ENCODE measurements around the gene CIAO2B.

DNA sequence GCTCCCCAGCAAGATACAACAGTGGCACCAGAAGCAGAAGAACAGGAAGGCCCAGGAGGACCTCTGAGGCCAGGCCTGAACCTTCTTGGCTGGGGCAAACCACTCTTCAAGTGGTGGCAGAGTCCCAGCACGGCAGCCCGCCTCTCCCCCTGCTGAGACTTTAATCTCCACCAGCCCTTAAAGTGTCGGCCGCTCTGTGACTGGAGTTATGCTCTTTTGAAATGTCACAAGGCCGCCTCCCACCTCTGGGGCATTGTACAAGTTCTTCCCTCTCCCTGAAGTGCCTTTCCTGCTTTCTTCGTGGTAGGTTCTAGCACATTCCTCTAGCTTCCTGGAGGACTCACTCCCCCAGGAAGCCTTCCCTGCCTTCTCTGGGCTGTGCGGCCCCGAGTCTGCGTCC, 38.8 kb upstream of the CIAO2B start:
- TF ChIP-seq EZH2 (IDR thresholded peaks at IDR 0.05; ENCODE audit: low read depth, unreplicated experiment) (no peak), CTCF (conservative IDR thresholded peaks at IDR 0.05; ENCODE audit: low read depth in 2 of 2) (no peak), EZH2phosphoT487 (IDR thresholded peaks at IDR 0.05; ENCODE audit: unreplicated experiment) (no peak), POLR2AphosphoS5 (IDR thresholded peaks at IDR 0.05; ENCODE audit: low read depth) (no peak), CREB1 (CRISPR knock-in tag; IDR thresholded peaks at IDR 0.05; ENCODE audit: low read depth) (no peak), ZNF331 (CRISPR knock-in tag; IDR thresholded peaks at IDR 0.05; ENCODE audit: low read depth) (no peak), JUNB (IDR thresholded peaks at IDR 0.05; ENCODE audit: unreplicated experiment) (no peak)
- TF ChIP-seq, protein P1, sequence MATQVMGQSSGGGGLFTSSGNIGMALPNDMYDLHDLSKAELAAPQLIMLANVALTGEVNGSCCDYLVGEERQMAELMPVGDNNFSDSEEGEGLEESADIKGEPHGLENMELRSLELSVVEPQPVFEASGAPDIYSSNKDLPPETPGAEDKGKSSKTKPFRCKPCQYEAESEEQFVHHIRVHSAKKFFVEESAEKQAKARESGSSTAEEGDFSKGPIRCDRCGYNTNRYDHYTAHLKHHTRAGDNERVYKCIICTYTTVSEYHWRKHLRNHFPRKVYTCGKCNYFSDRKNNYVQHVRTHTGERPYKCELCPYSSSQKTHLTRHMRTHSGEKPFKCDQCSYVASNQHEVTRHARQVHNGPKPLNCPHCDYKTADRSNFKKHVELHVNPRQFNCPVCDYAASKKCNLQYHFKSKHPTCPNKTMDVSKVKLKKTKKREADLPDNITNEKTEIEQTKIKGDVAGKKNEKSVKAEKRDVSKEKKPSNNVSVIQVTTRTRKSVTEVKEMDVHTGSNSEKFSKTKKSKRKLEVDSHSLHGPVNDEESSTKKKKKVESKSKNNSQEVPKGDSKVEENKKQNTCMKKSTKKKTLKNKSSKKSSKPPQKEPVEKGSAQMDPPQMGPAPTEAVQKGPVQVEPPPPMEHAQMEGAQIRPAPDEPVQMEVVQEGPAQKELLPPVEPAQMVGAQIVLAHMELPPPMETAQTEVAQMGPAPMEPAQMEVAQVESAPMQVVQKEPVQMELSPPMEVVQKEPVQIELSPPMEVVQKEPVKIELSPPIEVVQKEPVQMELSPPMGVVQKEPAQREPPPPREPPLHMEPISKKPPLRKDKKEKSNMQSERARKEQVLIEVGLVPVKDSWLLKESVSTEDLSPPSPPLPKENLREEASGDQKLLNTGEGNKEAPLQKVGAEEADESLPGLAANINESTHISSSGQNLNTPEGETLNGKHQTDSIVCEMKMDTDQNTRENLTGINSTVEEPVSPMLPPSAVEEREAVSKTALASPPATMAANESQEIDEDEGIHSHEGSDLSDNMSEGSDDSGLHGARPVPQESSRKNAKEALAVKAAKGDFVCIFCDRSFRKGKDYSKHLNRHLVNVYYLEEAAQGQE (IDR thresholded peaks at IDR 0.05; ENCODE audit: unreplicated experiment): no peak
- TF ChIP-seq, protein P2, sequence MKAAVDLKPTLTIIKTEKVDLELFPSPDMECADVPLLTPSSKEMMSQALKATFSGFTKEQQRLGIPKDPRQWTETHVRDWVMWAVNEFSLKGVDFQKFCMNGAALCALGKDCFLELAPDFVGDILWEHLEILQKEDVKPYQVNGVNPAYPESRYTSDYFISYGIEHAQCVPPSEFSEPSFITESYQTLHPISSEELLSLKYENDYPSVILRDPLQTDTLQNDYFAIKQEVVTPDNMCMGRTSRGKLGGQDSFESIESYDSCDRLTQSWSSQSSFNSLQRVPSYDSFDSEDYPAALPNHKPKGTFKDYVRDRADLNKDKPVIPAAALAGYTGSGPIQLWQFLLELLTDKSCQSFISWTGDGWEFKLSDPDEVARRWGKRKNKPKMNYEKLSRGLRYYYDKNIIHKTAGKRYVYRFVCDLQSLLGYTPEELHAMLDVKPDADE (IDR thresholded peaks at IDR 0.05): no peak

Data from GM23338 (cell line).